A549 (cell line): Measurements from ENCODE around the gene KERA.

Experiments
- CBX8 ChIP-seq: fragments of 200-600 bp; sonication (generic); IDR thresholded peaks from 2 replicates; pipeline ENCODE4 v1.6.1; 2016
- CTCF ChIP-seq: fragments of >200 bp; sonication (Bioruptor Twin); formaldehyde crosslinking; IDR thresholded peaks from 3 replicates; pipeline ENCODE4 v1.5.1; 2016
- E2F6 ChIP-seq: IDR thresholded peaks from 2 replicates; pipeline ENCODE4 v1.6.1; 2012; ENCODE audit warnings: low read depth, borderline replicate concordance
- ELK1 ChIP-seq: fragments of 150-350 bp; IDR thresholded peaks from 2 replicates; pipeline ENCODE4 v1.6.1; 2014; ENCODE audit warnings: low read depth, mild to moderate bottlenecking, low read length
- EP300 ChIP-seq, 2 experiments: fragments of >200 bp; sonication (Bioruptor Twin); formaldehyde crosslinking; IDR thresholded peaks; 2 replicates in 1 of 2; 3 replicates in 1 of 2; pipeline ENCODE4 v1.6.1; 2016 to 2017
- POLR2A ChIP-seq: IDR thresholded peaks from 2 replicates; pipeline ENCODE4 v1.6.1; 2012; ENCODE audit warnings: mild to moderate bottlenecking, low read length
- RFX5 ChIP-seq: fragments of 450-650 bp; IDR thresholded peaks from 2 replicates; pipeline ENCODE4 v1.7.1; 2014; ENCODE audit warnings: antibody characterized with exemption, mild to moderate bottlenecking, moderate library complexity
- SMC3 ChIP-seq: fragments of >200 bp; sonication (Bioruptor Twin); formaldehyde crosslinking; IDR thresholded peaks from 3 replicates; pipeline ENCODE4 v1.6.1; 2018; ENCODE audit warnings: inconsistent platforms
- USF2 ChIP-seq: fragments of 450-650 bp; IDR thresholded peaks from 2 replicates; pipeline ENCODE4 v1.6.1; 2014; ENCODE audit warnings: antibody characterized with exemption

GRCh38 chr12:91037276-91037675, 20.5 kb downstream of the KERA start:
- no peak for TF ChIP-seq CTCF
- TF ChIP-seq SMC3, result no peak
- TF ChIP-seq RFX5, result no peak
- no peak for TF ChIP-seq POLR2A
- TF ChIP-seq EP300 (IDR thresholded peaks at IDR 0.05), result no peak
- TF ChIP-seq USF2, result no peak
- TF ChIP-seq CBX8, result no peak
- TF ChIP-seq ELK1, result no peak
- TF ChIP-seq E2F6, result no peak
